GM12864 (cell line): ENCODE results near the gene HDDC2.

Experiments used
- DNase-seq: peaks from one replicate; pipeline ENCODE4 v3.0.0-alpha.2; 2011; ENCODE audit warnings: low read depth
- H3K4me3 ChIP-seq: 2 replicates; pipeline ENCODE4 v1.5.1; 2011; ENCODE audit warnings: mild to moderate bottlenecking, low read depth, low read length, control low read depth
- CTCF ChIP-seq: IDR thresholded peaks from 2 replicates; pipeline ENCODE4 v1.5.1; 2011; ENCODE audit warnings: low read depth, mild to moderate bottlenecking, moderate library complexity, low read length, control low read depth, inconsistent platforms; ENCODE audit errors: missing control alignments

HDDC2 gene

GRCh38 chr6:125273251-125273650, 28.5 kb downstream of the HDDC2 start:
- H3K4me3 ChIP-seq = no peak overlapping the region
- no peak for TF ChIP-seq CTCF
- DNase-seq = no peak

DNA sequence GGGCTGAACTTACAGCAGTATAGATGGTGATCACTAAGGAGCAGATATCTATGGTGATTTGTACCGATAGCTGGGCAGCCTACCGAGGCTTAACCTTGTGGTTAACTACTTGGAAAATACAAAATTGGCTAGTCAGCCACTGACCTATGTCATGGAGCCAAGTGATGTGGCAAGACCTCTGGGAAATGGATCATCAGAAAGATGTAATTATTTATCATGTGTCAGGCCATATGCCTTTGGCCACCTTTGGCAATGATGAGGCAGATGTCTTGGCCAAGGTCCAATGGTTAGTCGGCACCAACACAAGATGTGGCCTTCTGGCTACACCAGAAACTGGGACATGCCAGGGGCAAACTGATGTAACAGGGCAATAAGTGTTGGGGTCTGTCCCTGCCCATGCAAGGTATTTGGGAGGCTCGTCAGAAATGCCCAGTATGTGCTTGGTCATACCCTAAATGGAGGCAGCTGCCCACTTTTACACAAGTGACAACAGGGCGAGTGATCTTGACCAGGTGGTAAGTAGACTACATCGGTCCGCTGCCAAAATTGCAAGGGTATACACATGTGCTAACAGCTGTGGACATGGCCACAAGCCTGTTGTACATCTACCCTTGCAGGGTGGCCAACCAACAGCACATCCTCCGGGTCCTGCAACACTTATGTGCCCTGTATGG, 30.1 kb downstream of the HDDC2 start:
- no peak for TF ChIP-seq CTCF
- DNase-seq = no peak
- no peak overlapping the region for H3K4me3 ChIP-seq

GRCh38 chr6:125270380-125270779, 31.4 kb downstream of the HDDC2 start:
- no peak for TF ChIP-seq CTCF
- DNase-seq = no peak
- no peak overlapping the region for H3K4me3 ChIP-seq

DNA sequence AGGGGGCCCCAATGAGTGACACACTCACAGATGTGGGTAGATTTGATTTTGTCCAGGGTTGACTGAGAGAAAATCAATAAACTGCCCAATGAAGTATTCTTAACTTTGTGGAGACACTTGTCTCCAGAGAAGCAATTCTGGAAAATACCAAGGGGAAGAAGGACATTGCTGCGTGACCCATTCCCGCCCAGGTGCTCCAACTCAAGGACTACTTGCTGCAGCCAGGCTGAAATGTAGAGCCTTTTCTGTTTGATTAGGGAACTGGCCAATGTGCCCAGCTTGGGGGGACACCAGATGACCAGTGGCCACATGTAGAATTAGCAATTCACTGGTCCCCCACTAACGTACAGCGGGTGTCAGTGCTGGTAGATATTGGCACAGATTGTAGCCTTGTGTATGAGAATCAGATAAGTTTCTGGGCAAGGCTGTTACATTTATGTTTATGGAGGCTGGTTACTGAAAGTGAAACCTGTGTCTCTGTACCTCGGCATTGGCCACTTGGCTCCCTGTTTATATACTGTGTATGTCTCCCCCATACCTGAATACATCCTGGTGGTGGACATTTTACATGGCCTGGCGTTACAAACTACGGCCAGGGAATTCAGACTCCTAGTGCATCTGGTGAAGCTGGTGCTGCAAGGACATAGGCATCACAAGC, 32.3 kb downstream of the HDDC2 start:
- TF ChIP-seq CTCF = no peak
- H3K4me3 ChIP-seq = no peak overlapping the region

GRCh38 chr6:125268765-125269164, 33.0 kb downstream of the HDDC2 start:
- DNase-seq = no peak
- TF ChIP-seq CTCF = no peak
- H3K4me3 ChIP-seq = no peak overlapping the region

More for the DNA sequence above, 32.3 kb downstream of the HDDC2 start:
- no peak for DNase-seq

- H3K4me3 ChIP-seq = no peak overlapping the region
- no peak for TF ChIP-seq CTCF
- no peak for DNase-seq
Measured at GRCh38 chr6:125267806-125268523, 33.8 kb downstream of the HDDC2 start.
